Activated CD4-positive, alpha-beta T cell treated with anti-CD3 and anti-CD28 coated beads, Interleukin-2, amount 10 ng/mL, durations not matched to agents 7 days and 5 days (primary cell): ENCODE data around the gene PRIM2. TPM values are rescaled to one million over a fixed set of nuclear protein-coding genes. Genes with fewer than 3 reads are reported as not detected.
"Not testable (repeated sequence)": the region's sequence is repeated elsewhere in the genome, so short reads cannot be mapped to it uniquely, and the experiment has no call there.

Experiments used
- CTCF ChIA-PET: fragments of 350-600 bp; sonication (Branson Sonifier 250); formaldehyde crosslinking; loops from one replicate; lab custom pipeline; 2021; ENCODE audit warnings: antibody characterized with exemption; lab: Charles Lee
- POLR2A ChIA-PET: fragments of 350-600 bp; sonication (Branson Sonifier 250); formaldehyde crosslinking; loops from one replicate; lab custom pipeline; 2021; ENCODE audit warnings: antibody characterized with exemption; lab: Charles Lee
- DNase-seq: peaks from one replicate; pipeline ENCODE4 v3.0.0-alpha.2; 2020
- H3K27ac Mint-ChIP-seq: one replicate; pipeline ENCODE4 v1.8.0; 2021; ENCODE audit warnings: mild to moderate bottlenecking, moderate library complexity, mixed read lengths
- H3K27me3 Mint-ChIP-seq: one replicate; pipeline ENCODE4 v1.8.0; 2021; ENCODE audit warnings: mixed read lengths
- H3K36me3 Mint-ChIP-seq: one replicate; pipeline ENCODE4 v1.8.0; 2021; ENCODE audit warnings: low read depth, mixed read lengths
- H3K4me1 Mint-ChIP-seq: one replicate; pipeline ENCODE4 v1.8.0; 2021; ENCODE audit warnings: mixed read lengths
- H3K4me3 Mint-ChIP-seq: one replicate; pipeline ENCODE4 v1.8.0; 2021; ENCODE audit warnings: mild to moderate bottlenecking, moderate library complexity, mixed read lengths
- H3K9me3 Mint-ChIP-seq: one replicate; pipeline ENCODE4 v1.8.0; 2021; ENCODE audit warnings: mixed read lengths
- total RNA-seq, 2 experiments: library from RNA; stranded (reverse); gene quantifications; one replicate each; pipeline ENCODE4 v1.2.3, GENCODE V29; 2021

Gene PRIM2
- total RNA-seq, 2 experiments from 2014 or later: 35.7 to 37.7 TPM

GRCh38 chr6:57515845-57516244 lies 198.4 kb downstream of the PRIM2 start:
- H3K9me3 Mint-ChIP-seq, POLR2A ChIA-PET: not testable (repeated sequence)

GRCh38 chr6:57516776-57517175 lies 199.3 kb downstream of the PRIM2 start:
- CTCF ChIA-PET, H3K9me3 Mint-ChIP-seq, H3K27ac Mint-ChIP-seq, H3K4me3 Mint-ChIP-seq, POLR2A ChIA-PET, DNase-seq, H3K36me3 Mint-ChIP-seq, H3K27me3 Mint-ChIP-seq, H3K4me1 Mint-ChIP-seq: not testable (repeated sequence)

More at GRCh38 chr6:57515845-57516244, 198.4 kb downstream of the PRIM2 start:
- H3K4me3 Mint-ChIP-seq, H3K27me3 Mint-ChIP-seq, H3K36me3 Mint-ChIP-seq, CTCF ChIA-PET, DNase-seq, H3K4me1 Mint-ChIP-seq, H3K27ac Mint-ChIP-seq: not testable (repeated sequence)

GRCh38 chr6:57519198-57519597 lies 201.8 kb downstream of the PRIM2 start:
- H3K27ac Mint-ChIP-seq, DNase-seq, H3K27me3 Mint-ChIP-seq, CTCF ChIA-PET, H3K4me1 Mint-ChIP-seq, H3K36me3 Mint-ChIP-seq, H3K4me3 Mint-ChIP-seq, H3K9me3 Mint-ChIP-seq, POLR2A ChIA-PET: not testable (repeated sequence)

- H3K36me3 Mint-ChIP-seq, H3K4me1 Mint-ChIP-seq, POLR2A ChIA-PET, H3K4me3 Mint-ChIP-seq, H3K27me3 Mint-ChIP-seq, CTCF ChIA-PET, H3K9me3 Mint-ChIP-seq, DNase-seq, H3K27ac Mint-ChIP-seq: not testable (repeated sequence)
Measured at GRCh38 chr6:57521085-57521484, 203.7 kb downstream of the PRIM2 start.

- POLR2A ChIA-PET, H3K4me1 Mint-ChIP-seq, H3K27ac Mint-ChIP-seq, H3K36me3 Mint-ChIP-seq, H3K27me3 Mint-ChIP-seq, H3K4me3 Mint-ChIP-seq, CTCF ChIA-PET, H3K9me3 Mint-ChIP-seq, DNase-seq: not testable (repeated sequence)
Measured at GRCh38 chr6:57523221-57523620, 205.8 kb downstream of the PRIM2 start.

- POLR2A ChIA-PET, H3K36me3 Mint-ChIP-seq, CTCF ChIA-PET, DNase-seq, H3K27ac Mint-ChIP-seq, H3K9me3 Mint-ChIP-seq, H3K27me3 Mint-ChIP-seq, H3K4me1 Mint-ChIP-seq, H3K4me3 Mint-ChIP-seq: not testable (repeated sequence)
Measured at GRCh38 chr6:57529755-57530154, 212.3 kb downstream of the PRIM2 start.

- H3K9me3 Mint-ChIP-seq, POLR2A ChIA-PET, H3K4me3 Mint-ChIP-seq, H3K27me3 Mint-ChIP-seq, H3K36me3 Mint-ChIP-seq, DNase-seq, H3K4me1 Mint-ChIP-seq, H3K27ac Mint-ChIP-seq, CTCF ChIA-PET: not testable (repeated sequence)
Measured at GRCh38 chr6:57532660-57533059, 215.2 kb downstream of the PRIM2 start.

- H3K36me3 Mint-ChIP-seq, POLR2A ChIA-PET, H3K4me3 Mint-ChIP-seq, H3K4me1 Mint-ChIP-seq, H3K9me3 Mint-ChIP-seq, H3K27ac Mint-ChIP-seq, H3K27me3 Mint-ChIP-seq, CTCF ChIA-PET, DNase-seq: not testable (repeated sequence)
Measured at GRCh38 chr6:57535121-57535520, 217.7 kb downstream of the PRIM2 start.

- H3K4me3 Mint-ChIP-seq, POLR2A ChIA-PET, H3K4me1 Mint-ChIP-seq, H3K27ac Mint-ChIP-seq, CTCF ChIA-PET, H3K9me3 Mint-ChIP-seq, H3K27me3 Mint-ChIP-seq, H3K36me3 Mint-ChIP-seq, DNase-seq: not testable (repeated sequence)
Measured at GRCh38 chr6:57535994-57536393, 218.6 kb downstream of the PRIM2 start.

GRCh38 chr6:57537916-57538315 lies 220.5 kb downstream of the PRIM2 start:
- H3K36me3 Mint-ChIP-seq: peaks cover 11% of the 10 kb centered on the region
- H3K4me1 Mint-ChIP-seq, H3K4me3 Mint-ChIP-seq, H3K27ac Mint-ChIP-seq, DNase-seq, H3K9me3 Mint-ChIP-seq, H3K27me3 Mint-ChIP-seq, POLR2A ChIA-PET, CTCF ChIA-PET: not testable (repeated sequence)

- POLR2A ChIA-PET, H3K36me3 Mint-ChIP-seq, H3K4me1 Mint-ChIP-seq, DNase-seq, H3K4me3 Mint-ChIP-seq, H3K9me3 Mint-ChIP-seq, CTCF ChIA-PET, H3K27me3 Mint-ChIP-seq, H3K27ac Mint-ChIP-seq: not testable (repeated sequence)
Measured at GRCh38 chr6:57551961-57552360, 234.5 kb downstream of the PRIM2 start.

- POLR2A ChIA-PET, H3K36me3 Mint-ChIP-seq, H3K9me3 Mint-ChIP-seq, H3K27me3 Mint-ChIP-seq, H3K4me3 Mint-ChIP-seq, H3K4me1 Mint-ChIP-seq, H3K27ac Mint-ChIP-seq, DNase-seq, CTCF ChIA-PET: not testable (repeated sequence)
Measured at GRCh38 chr6:57557855-57558254, 240.4 kb downstream of the PRIM2 start.

- DNase-seq, POLR2A ChIA-PET, H3K36me3 Mint-ChIP-seq, H3K4me3 Mint-ChIP-seq, H3K4me1 Mint-ChIP-seq, CTCF ChIA-PET, H3K27me3 Mint-ChIP-seq, H3K27ac Mint-ChIP-seq, H3K9me3 Mint-ChIP-seq: not testable (repeated sequence)
Measured at GRCh38 chr6:57559170-57559569, 241.7 kb downstream of the PRIM2 start.

- CTCF ChIA-PET, H3K9me3 Mint-ChIP-seq, H3K36me3 Mint-ChIP-seq, H3K27ac Mint-ChIP-seq, DNase-seq, H3K27me3 Mint-ChIP-seq, H3K4me3 Mint-ChIP-seq, H3K4me1 Mint-ChIP-seq, POLR2A ChIA-PET: not testable (repeated sequence)
Measured at GRCh38 chr6:57562233-57562632, 244.8 kb downstream of the PRIM2 start.
